ENCODE data around the gene CFAP46.

CFAP46 gene

GRCh38 chr10:132867801-132868644, 74.3 kb downstream of the CFAP46 start:
- H3K27ac ChIP-seq (replicated peaks; ENCODE audit: low read length) = no peak overlapping the region
- no peak overlapping the region for H2BK5ac ChIP-seq (ENCODE audit: low read length)
- no peak overlapping the region for H2BK120ac ChIP-seq (ENCODE audit: low read depth, low read length)
- peak overlapping the region; percentile 89 for H2BK15ac ChIP-seq (ENCODE audit: low read length)
- H4K91ac ChIP-seq (ENCODE audit: low read depth, low read length, poor library complexity) = no peak overlapping the region
- H3K9ac ChIP-seq (ENCODE audit: low read depth, low read length, poor library complexity) = no peak overlapping the region
- H2AK5ac ChIP-seq (ENCODE audit: low read depth, low read length) = peak overlapping the region; percentile 91
- H3K79me1 ChIP-seq (ENCODE audit: low read depth, low read length) = no peaks in the 10 kb centered on the region
- no peaks in the 10 kb centered on the region for H3K36me3 ChIP-seq (replicated peaks in 1 of 2; ENCODE audit: control insufficient read depth in 2 of 2, insufficient read depth in 2 of 2, low read length in 2 of 2)
- no CpG with 5 or more reads among the region's 41 CpGs for WGBS, 2 donors (ENCODE audit: extremely low coverage in 2 of 2, insufficient read length in 2 of 2, insufficient replicate concordance in 1 of 2)
- peak overlapping the region; percentile 91 for H3K23ac ChIP-seq (ENCODE audit: low read depth, low read length, poor library complexity)
- peaks cover 0 to 2% of the 10 kb centered on the region in 2 donors for H3K9me3 ChIP-seq (replicated peaks in 1 of 2; ENCODE audit: control insufficient read depth in 2 of 2, insufficient read depth in 1 of 2, low read depth in 1 of 2, low read length in 2 of 2)
- peaks cover 4 to 14% of the 10 kb centered on the region in 2 donors for H3K4me1 ChIP-seq (ENCODE audit: control insufficient read depth in 2 of 2, insufficient read depth in 1 of 2, low read depth in 1 of 2, low read length in 2 of 2)
- peak overlapping the region; percentile 57 for H3K18ac ChIP-seq (ENCODE audit: low read length)
- no peak overlapping the region for H2AFZ ChIP-seq (ENCODE audit: low read length)
- no peak overlapping the region for H3K4me2 ChIP-seq (ENCODE audit: insufficient read depth, low read length, poor library complexity, severe bottlenecking)
- H2BK12ac ChIP-seq (ENCODE audit: low read length) = peak overlapping the region; percentile 73
- no peak overlapping the region for H3K4ac ChIP-seq (ENCODE audit: low read length)
- H4K8ac ChIP-seq (ENCODE audit: low read depth, low read length) = no peak overlapping the region
- no peak overlapping the region for H3K4me3 ChIP-seq (ENCODE audit: low read length in 2 of 2)
- peak overlapping the region; percentile 21 for H3K14ac ChIP-seq (ENCODE audit: low read length)
- no peak for DNase-seq (ENCODE audit: low spot score)
- H3K27me3 ChIP-seq (ENCODE audit: control insufficient read depth in 3 of 3, insufficient read depth in 3 of 3, low read depth in 1 of 3, low read length in 3 of 3) = peaks cover 0 to 2% (median 0%) of the 10 kb centered on the region in 3 experiments

GRCh38 chr10:132866601-132867381, 75.6 kb downstream of the CFAP46 start:
- H2AFZ ChIP-seq (ENCODE audit: low read length) = peak overlapping the region; percentile 61
- peak overlapping the region; percentile 8 for H2AK5ac ChIP-seq (ENCODE audit: low read depth, low read length)
- H3K27ac ChIP-seq (replicated peaks; ENCODE audit: low read length) = no peak overlapping the region
- H3K79me1 ChIP-seq (ENCODE audit: low read depth, low read length) = no peaks in the 10 kb centered on the region
- no peak overlapping the region for H3K14ac ChIP-seq (ENCODE audit: low read length)
- no peak overlapping the region for H3K9ac ChIP-seq (ENCODE audit: low read depth, low read length, poor library complexity)
- H4K91ac ChIP-seq (ENCODE audit: low read depth, low read length, poor library complexity) = no peak overlapping the region
- no peak overlapping the region for H3K4me3 ChIP-seq (ENCODE audit: low read length in 2 of 2)
- peak overlapping the region; percentile 76 for H3K18ac ChIP-seq (ENCODE audit: low read length)
- no peak for DNase-seq (ENCODE audit: low spot score)
- H3K4me2 ChIP-seq (ENCODE audit: insufficient read depth, low read length, poor library complexity, severe bottlenecking) = no peak overlapping the region
- no peak overlapping the region for H2BK12ac ChIP-seq (ENCODE audit: low read length)
- H3K23ac ChIP-seq (ENCODE audit: low read depth, low read length, poor library complexity) = no peak overlapping the region
- H3K9me3 ChIP-seq (replicated peaks in 1 of 2; ENCODE audit: control insufficient read depth in 2 of 2, insufficient read depth in 1 of 2, low read depth in 1 of 2, low read length in 2 of 2) = peaks cover 0 to 2% of the 10 kb centered on the region in 2 donors
- H3K27me3 ChIP-seq (ENCODE audit: control insufficient read depth in 3 of 3, insufficient read depth in 3 of 3, low read depth in 1 of 3, low read length in 3 of 3) = peaks cover 0 to 5% (median 0%) of the 10 kb centered on the region in 3 experiments
- no peak overlapping the region for H4K8ac ChIP-seq (ENCODE audit: low read depth, low read length)
- H3K4ac ChIP-seq (ENCODE audit: low read length) = peak overlapping the region; percentile 53
- no peaks in the 10 kb centered on the region for H3K36me3 ChIP-seq (replicated peaks in 1 of 2; ENCODE audit: control insufficient read depth in 2 of 2, insufficient read depth in 2 of 2, low read length in 2 of 2)
- no peak overlapping the region for H2BK120ac ChIP-seq (ENCODE audit: low read depth, low read length)
- no peak overlapping the region for H2BK5ac ChIP-seq (ENCODE audit: low read length)
- H2BK15ac ChIP-seq (ENCODE audit: low read length) = no peak overlapping the region
- WGBS, 2 donors (ENCODE audit: extremely low coverage in 2 of 2, insufficient read length in 2 of 2, insufficient replicate concordance in 1 of 2) = no CpG with 5 or more reads among the region's 29 CpGs
- peaks cover 11 to 20% of the 10 kb centered on the region in 2 donors for H3K4me1 ChIP-seq (ENCODE audit: control insufficient read depth in 2 of 2, insufficient read depth in 1 of 2, low read depth in 1 of 2, low read length in 2 of 2)

- no CpG with 5 or more reads among the region's 28 CpGs for WGBS, 2 donors (ENCODE audit: extremely low coverage in 2 of 2, insufficient read length in 2 of 2, insufficient replicate concordance in 1 of 2)
- no peak for DNase-seq (ENCODE audit: low spot score)
Measured at GRCh38 chr10:132865851-132866600, 76.3 kb downstream of the CFAP46 start.

More at GRCh38 chr10:132865851-132866600, 76.3 kb downstream of the CFAP46 start:
- H3K27me3 ChIP-seq (ENCODE audit: control insufficient read depth in 3 of 3, insufficient read depth in 3 of 3, low read depth in 1 of 3, low read length in 3 of 3) = peaks cover 0 to 12% (median 0%) of the 10 kb centered on the region in 3 experiments
- no peak overlapping the region for H3K4me3 ChIP-seq (ENCODE audit: low read length in 2 of 2)
- no peak overlapping the region for H4K8ac ChIP-seq (ENCODE audit: low read depth, low read length)
- H2BK15ac ChIP-seq (ENCODE audit: low read length) = no peak overlapping the region
- H3K23ac ChIP-seq (ENCODE audit: low read depth, low read length, poor library complexity) = peak overlapping the region; percentile 67
- H3K18ac ChIP-seq (ENCODE audit: low read length) = no peak overlapping the region
- no peak overlapping the region for H3K4me2 ChIP-seq (ENCODE audit: insufficient read depth, low read length, poor library complexity, severe bottlenecking)
- H2AK5ac ChIP-seq (ENCODE audit: low read depth, low read length) = peak overlapping the region; percentile 77
- H4K91ac ChIP-seq (ENCODE audit: low read depth, low read length, poor library complexity) = no peak overlapping the region
- peak overlapping the region; percentile 34 for H3K9ac ChIP-seq (ENCODE audit: low read depth, low read length, poor library complexity)
- no peak overlapping the region for H3K27ac ChIP-seq (replicated peaks; ENCODE audit: low read length)
- no peaks in the 10 kb centered on the region for H3K79me1 ChIP-seq (ENCODE audit: low read depth, low read length)
- H2BK12ac ChIP-seq (ENCODE audit: low read length) = no peak overlapping the region
- no peak overlapping the region for H3K14ac ChIP-seq (ENCODE audit: low read length)
- no peak overlapping the region for H2BK5ac ChIP-seq (ENCODE audit: low read length)
- H3K4ac ChIP-seq (ENCODE audit: low read length) = peak overlapping the region; percentile 53
- H3K9me3 ChIP-seq (replicated peaks in 1 of 2; ENCODE audit: control insufficient read depth in 2 of 2, insufficient read depth in 1 of 2, low read depth in 1 of 2, low read length in 2 of 2) = peaks cover 0 to 2% of the 10 kb centered on the region in 2 donors
- H3K4me1 ChIP-seq (ENCODE audit: control insufficient read depth in 2 of 2, insufficient read depth in 1 of 2, low read depth in 1 of 2, low read length in 2 of 2) = peaks cover 11 to 20% of the 10 kb centered on the region in 2 donors
- H2BK120ac ChIP-seq (ENCODE audit: low read depth, low read length) = no peak overlapping the region
- peak overlapping the region; percentile 61 for H2AFZ ChIP-seq (ENCODE audit: low read length)
- H3K36me3 ChIP-seq (replicated peaks in 1 of 2; ENCODE audit: control insufficient read depth in 2 of 2, insufficient read depth in 2 of 2, low read length in 2 of 2) = no peaks in the 10 kb centered on the region

Measured in neuronal stem cell (in vitro differentiated cells).